Left ventricle myocardium inferior (tissue), 1 donor: ENCODE results near the gene KCNG4. TPM values are rescaled to one million over a fixed set of nuclear protein-coding genes. Genes with fewer than 3 reads are reported as not detected.

Experiments
- DNase-seq: peaks from one replicate; pipeline ENCODE4 v3.0.0-alpha.2; 2020
- H3K27ac ChIP-seq: fragments of 200-600 bp; replicated peaks from 2 replicates; pipeline ENCODE4 v1.8.0; 2021
- H3K27me3 ChIP-seq: fragments of 200-600 bp; 2 replicates; pipeline ENCODE4 v1.8.0; 2021; ENCODE audit warnings: low read depth
- H3K36me3 ChIP-seq: fragments of 200-600 bp; 2 replicates; pipeline ENCODE4 v1.8.0; 2021
- H3K4me1 ChIP-seq: fragments of 200-600 bp; 2 replicates; pipeline ENCODE4 v1.8.0; 2021
- H3K4me3 ChIP-seq: fragments of 200-600 bp; 2 replicates; pipeline ENCODE4 v1.8.0; 2021; ENCODE audit warnings: mild to moderate bottlenecking, moderate library complexity
- H3K9me3 ChIP-seq: fragments of 200-600 bp; replicated peaks from 2 replicates; pipeline ENCODE4 v1.8.0; 2021
- CTCF ChIP-seq: fragments of 200-600 bp; IDR thresholded peaks from 2 replicates; pipeline ENCODE4 v1.8.0; 2021; ENCODE audit warnings: antibody characterized with exemption, mild to moderate bottlenecking, borderline replicate concordance
- intact Hi-C: fragments of 100-400 bp; cut with micrococcal nuclease; formaldehyde crosslinking; loops from one replicate; pipeline ENCODE4 v1.11.0; 2022
- total RNA-seq: library from RNA; stranded (reverse); fragmentation: NEBNext Ultra II Directional; extraction: Animal tissue kit (Norgen Biotek cat#: 25700); gene quantifications from one replicate; pipeline ENCODE4 v1.2.1, GENCODE V29; 2021
- donor health status: DM: no; HTN: yes; CAD: no; lungs with severe emphysema.

KCNG4 gene
- total RNA-seq, 1 donor from 2014 or later, result not detected

GRCh38 chr16:84225126-84225525 lies 14.7 kb downstream of the KCNG4 start:
- no peak for DNase-seq
- no peaks in the 10 kb centered on the region for H3K36me3 ChIP-seq
- intact Hi-C loops, result no loop called here
- TF ChIP-seq CTCF, result no peak
- H3K4me3 ChIP-seq, result no peak overlapping the region
- H3K27me3 ChIP-seq, result peaks cover 3% of the 10 kb centered on the region
- H3K9me3 ChIP-seq, result no peaks in the 10 kb centered on the region
- no peak overlapping the region for H3K27ac ChIP-seq
- peaks cover 18% of the 10 kb centered on the region for H3K4me1 ChIP-seq

- intact Hi-C loops, result no loop called here
- Histone ChIP-seq H3K4me3 (no peak overlapping the region), H3K27ac (no peak overlapping the region), H3K4me1 (peaks cover 15% of the 10 kb centered on the region), H3K27me3 (peaks cover 3% of the 10 kb centered on the region), H3K9me3 (no peaks in the 10 kb centered on the region), H3K36me3 (no peaks in the 10 kb centered on the region)
- TF ChIP-seq CTCF, result no peak
- no peak for DNase-seq
Observed at GRCh38 chr16:84224554-84224953, 15.3 kb downstream of the KCNG4 start.

- no peak for DNase-seq
- Histone ChIP-seq H3K9me3 (no peaks in the 10 kb centered on the region), H3K27me3 (peaks cover 3% of the 10 kb centered on the region), H3K27ac (no peak overlapping the region), H3K4me1 (peaks cover 9% of the 10 kb centered on the region), H3K4me3 (no peak overlapping the region), H3K36me3 (no peaks in the 10 kb centered on the region)
- no peak for TF ChIP-seq CTCF
- intact Hi-C loops, result no loop called here
Observed at GRCh38 chr16:84223456-84223855, 16.4 kb downstream of the KCNG4 start.

- no peak for TF ChIP-seq CTCF
- H3K9me3 ChIP-seq, result no peaks in the 10 kb centered on the region
- intact Hi-C loops, result no loop called here
- H3K27me3 ChIP-seq, result peaks cover 6% of the 10 kb centered on the region
- no peak for DNase-seq
- no peak overlapping the region for H3K4me3 ChIP-seq
- H3K4me1 ChIP-seq, result no peaks in the 10 kb centered on the region
- H3K36me3 ChIP-seq, result no peaks in the 10 kb centered on the region
- H3K27ac ChIP-seq, result no peak overlapping the region
Observed at GRCh38 chr16:84220851-84221250, 19.0 kb downstream of the KCNG4 start.

GRCh38 chr16:84218956-84219355 lies 20.9 kb downstream of the KCNG4 start:
- no peak overlapping the region for H3K4me3 ChIP-seq
- H3K27ac ChIP-seq, result no peak overlapping the region
- peaks cover 6% of the 10 kb centered on the region for H3K27me3 ChIP-seq
- H3K9me3 ChIP-seq, result no peaks in the 10 kb centered on the region
- intact Hi-C loops, result no loop called here
- no peaks in the 10 kb centered on the region for H3K36me3 ChIP-seq
- TF ChIP-seq CTCF, result no peak
- peaks cover 9% of the 10 kb centered on the region for H3K4me1 ChIP-seq
- no peak for DNase-seq
